WTC11 (cell line): ENCODE data around the gene LENG8.

Experiments used
- TEAD4 ChIP-seq: sonication (generic); formaldehyde crosslinking; IDR thresholded peaks from 2 replicates; pipeline ENCODE4 v1.8.0; 2022; ENCODE audit warnings: mild to moderate bottlenecking, missing genetic modification reagents
- TF ChIP-seq, protein P1 (sequence below): fragments of 200-600 bp; IDR thresholded peaks from 2 replicates; pipeline ENCODE4 v1.8.0; 2022; ENCODE audit warnings: antibody characterized with exemption
- TF ChIP-seq, protein P2 (sequence below): fragments of 250-450 bp; sonication (Bioruptor Pico); IDR thresholded peaks from 2 replicates; pipeline ENCODE4 v2.1.2; 2022; ENCODE audit warnings: mild to moderate bottlenecking, moderate library complexity

DNA sequence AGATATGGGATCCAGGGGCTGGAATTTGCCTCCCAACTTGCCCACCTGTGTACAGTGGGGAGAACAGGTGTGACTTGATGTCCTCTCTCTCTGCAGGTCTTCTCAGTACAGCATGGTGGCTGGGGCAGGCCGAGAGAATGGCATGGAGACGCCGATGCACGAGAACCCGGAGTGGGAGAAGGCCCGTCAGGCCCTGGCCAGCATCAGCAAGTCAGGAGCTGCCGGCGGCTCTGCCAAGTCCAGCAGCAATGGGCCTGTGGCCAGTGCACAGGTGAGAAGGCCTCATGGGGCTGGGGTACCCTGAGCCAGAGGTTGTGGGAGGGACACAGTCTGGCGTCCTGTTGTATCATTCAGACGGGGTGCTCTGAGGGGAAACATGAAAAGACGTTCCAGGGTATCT, 3.0 kb downstream of the LENG8 start:
- TF ChIP-seq, protein P1, sequence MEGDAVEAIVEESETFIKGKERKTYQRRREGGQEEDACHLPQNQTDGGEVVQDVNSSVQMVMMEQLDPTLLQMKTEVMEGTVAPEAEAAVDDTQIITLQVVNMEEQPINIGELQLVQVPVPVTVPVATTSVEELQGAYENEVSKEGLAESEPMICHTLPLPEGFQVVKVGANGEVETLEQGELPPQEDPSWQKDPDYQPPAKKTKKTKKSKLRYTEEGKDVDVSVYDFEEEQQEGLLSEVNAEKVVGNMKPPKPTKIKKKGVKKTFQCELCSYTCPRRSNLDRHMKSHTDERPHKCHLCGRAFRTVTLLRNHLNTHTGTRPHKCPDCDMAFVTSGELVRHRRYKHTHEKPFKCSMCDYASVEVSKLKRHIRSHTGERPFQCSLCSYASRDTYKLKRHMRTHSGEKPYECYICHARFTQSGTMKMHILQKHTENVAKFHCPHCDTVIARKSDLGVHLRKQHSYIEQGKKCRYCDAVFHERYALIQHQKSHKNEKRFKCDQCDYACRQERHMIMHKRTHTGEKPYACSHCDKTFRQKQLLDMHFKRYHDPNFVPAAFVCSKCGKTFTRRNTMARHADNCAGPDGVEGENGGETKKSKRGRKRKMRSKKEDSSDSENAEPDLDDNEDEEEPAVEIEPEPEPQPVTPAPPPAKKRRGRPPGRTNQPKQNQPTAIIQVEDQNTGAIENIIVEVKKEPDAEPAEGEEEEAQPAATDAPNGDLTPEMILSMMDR: no peak
- no peak for TF ChIP-seq TEAD4 (CRISPR knock-in tag)
- TF ChIP-seq, protein P2, sequence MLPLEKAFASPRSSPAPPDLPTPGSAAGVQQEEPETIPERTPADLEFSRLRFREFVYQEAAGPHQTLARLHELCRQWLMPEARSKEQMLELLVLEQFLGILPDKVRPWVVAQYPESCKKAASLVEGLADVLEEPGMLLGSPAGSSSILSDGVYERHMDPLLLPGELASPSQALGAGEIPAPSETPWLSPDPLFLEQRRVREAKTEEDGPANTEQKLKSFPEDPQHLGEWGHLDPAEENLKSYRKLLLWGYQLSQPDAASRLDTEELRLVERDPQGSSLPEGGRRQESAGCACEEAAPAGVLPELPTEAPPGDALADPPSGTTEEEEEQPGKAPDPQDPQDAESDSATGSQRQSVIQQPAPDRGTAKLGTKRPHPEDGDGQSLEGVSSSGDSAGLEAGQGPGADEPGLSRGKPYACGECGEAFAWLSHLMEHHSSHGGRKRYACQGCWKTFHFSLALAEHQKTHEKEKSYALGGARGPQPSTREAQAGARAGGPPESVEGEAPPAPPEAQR: no peak
